GM04504 (cell line): ENCODE measurements around the gene TCOF1.
"Not testable (repeated sequence)": the region's sequence is repeated elsewhere in the genome, so short reads cannot be mapped to it uniquely, and the experiment has no call there.

ENCODE experiments used
- DNase-seq: peaks from one replicate; pipeline ENCODE4 v3.0.0-alpha.2; 2012; ENCODE audit warnings: low read depth

The TCOF1 gene

GRCh38 chr5:150404941-150405816, 47.7 kb downstream of the TCOF1 start:
- no peak for DNase-seq

GRCh38 chr5:150406103-150406722, 48.7 kb downstream of the TCOF1 start:
- no peak for DNase-seq

GRCh38 chr5:150406723-150407095, 49.2 kb downstream of the TCOF1 start:
- no peak for DNase-seq

GRCh38 chr5:150407096-150407720, 49.7 kb downstream of the TCOF1 start:
- DNase-seq = no peak

GRCh38 chr5:150408231-150408943, 50.9 kb downstream of the TCOF1 start:
- no peak for DNase-seq

- peak; percentile 68 for DNase-seq
Observed at GRCh38 chr5:150409638-150410523, 52.4 kb downstream of the TCOF1 start.

GRCh38 chr5:150410524-150411244, 53.2 kb downstream of the TCOF1 start:
- peak; percentile 50 for DNase-seq

- DNase-seq = no peak
Observed at GRCh38 chr5:150411245-150411979, 53.9 kb downstream of the TCOF1 start.

- DNase-seq = no peak
Observed at GRCh38 chr5:150412319-150413175, 55.0 kb downstream of the TCOF1 start, which contains the start of gene CD74. TSS of gene CD74 (minus strand) at chr5:150412910. CDS start at chr5:150412749, 161 bp downstream.

- no peak for DNase-seq
Observed at GRCh38 chr5:150413176-150413901, 55.8 kb downstream of the TCOF1 start.

- DNase-seq = not testable (repeated sequence)
Observed at GRCh38 chr5:150413902-150414790, 56.6 kb downstream of the TCOF1 start.

- no peak for DNase-seq
Observed at GRCh38 chr5:150419630-150420270, 62.3 kb downstream of the TCOF1 start.

- DNase-seq = no peak
Observed at GRCh38 chr5:150422075-150422474, 64.6 kb downstream of the TCOF1 start.

- no peak for DNase-seq
Observed at GRCh38 chr5:150422758-150423157, 65.3 kb downstream of the TCOF1 start.

- not testable (repeated sequence) for DNase-seq
Observed at GRCh38 chr5:150426165-150426564, 68.7 kb downstream of the TCOF1 start.

GRCh38 chr5:150428106-150428876, 70.8 kb downstream of the TCOF1 start:
- no peak for DNase-seq
